Pancreas (tissue), 10 donors: Measurements from ENCODE around the gene TSPAN7. TPM values are rescaled to one million over a fixed set of nuclear protein-coding genes. Genes with fewer than 3 reads are reported as not detected.

Source experiments
- ATAC-seq, 4 donors: fragments of 200-7000 bp; cut with Tn5 transposase; one replicate each; pipeline versions ENCODE4 v1.8.0 to v1.9.1; 2020; ENCODE audit warnings: mild to moderate bottlenecking in 4 of 4, moderate library complexity in 4 of 4
- DNase-seq, 6 donors: peaks; one replicate each; pipeline ENCODE4 v3.0.0-alpha.2; 2020
- FAIRE-seq: peaks from 2 replicates; lab custom pipeline; 2012; peaks lifted over from hg19 to GRCh38; lab: Jason Lieb, UNC
- H3K27ac ChIP-seq, 4 donors: fragments of 200-600 bp; sonication (generic); 1 replicate in 3 of 4; 2 replicates in 1 of 4; pipeline versions ENCODE4 v1.5.0 to v1.8.0; 2020
- H3K27me3 ChIP-seq, 4 donors: fragments of 200-600 bp; one replicate each; pipeline ENCODE4 v1.8.0; 2021
- H3K36me3 ChIP-seq, 3 donors: fragments of 200-600 bp; sonication (generic) in 1 of 3; one replicate each; pipeline versions ENCODE4 v1.5.0 to v1.8.0; 2020 to 2021
- H3K4me1 ChIP-seq, 3 donors: fragments of 200-600 bp; one replicate each; pipeline ENCODE4 v1.8.0; 2021
- H3K4me3 ChIP-seq, 4 donors: fragments of 200-600 bp; sonication (generic) in 2 of 4; one replicate each; pipeline versions ENCODE4 v1.5.0 to v1.8.0; 2020 to 2021
- H3K9me3 ChIP-seq, 4 donors: fragments of 200-600 bp; one replicate each; pipeline ENCODE4 v1.8.0; 2021
- WGBS, 2 donors: extraction: QIAGEN DNeasy Blood & Tissue Kit; methylation state at CpG; one replicate each; pipeline ENCODE4 v1.1.7; 2013; 5-methylcytosine and 5-hydroxymethylcytosine counted together
- intact Hi-C, 3 donors: fragments of 100-400 bp; cut with DNase I; formaldehyde crosslinking; loops; one replicate each; pipeline versions ENCODE4 v1.11.1 to v1.14.2; 2022
- polyA plus RNA-seq, 2 donors: library from polyadenylated mRNA; stranded (reverse); fragments of 200-250 nt; gene quantifications; one replicate each; pipeline ENCODE4 v1.2.3, GENCODE V29; 2013
- total RNA-seq, 6 donors: library from RNA; stranded (reverse); fragmentation: NEBNext Ultra II Directional in 4 of 6; extraction: Animal tissue kit (Norgen Biotek cat#: 25700) in 4 of 6; gene quantifications; one replicate each; pipeline versions ENCODE4 v1.2.1 to v1.2.4, GENCODE V29; 2021 to 2023
- TF ChIP-seq, protein P1 (sequence below), 4 donors: fragments of 200-600 bp; sonication (generic) in 3 of 4; IDR thresholded peaks; one replicate each; pipeline versions ENCODE4 v1.5.0 to v1.8.0; 2021; ENCODE audit warnings: antibody characterized with exemption in 4 of 4
- donor health status: healthy with polysubstance abuse.
- donor health status: DM: no; HTN: no; CAD: no; lungs with moderate emphysema.
- donor health status: DM: no; HTN: no; CAD: no.
- donor health status: control.
- donor health status: control.
- donor health status: Bipolar disorder and iron deficiency.
- donor health status: DM: yes; HTN: yes; CAD: no.
- donor health status: DM: no; HTN: no; CAD: no.
- donor health status: DM: no; HTN: no; CAD: no.
- donor health status: DM: yes; HTN: yes; CAD: no.

Gene TSPAN7
- total and polyA plus RNA-seq, 8 donors = 5.3 to 68.1 (median 12.7) TPM

DNA sequence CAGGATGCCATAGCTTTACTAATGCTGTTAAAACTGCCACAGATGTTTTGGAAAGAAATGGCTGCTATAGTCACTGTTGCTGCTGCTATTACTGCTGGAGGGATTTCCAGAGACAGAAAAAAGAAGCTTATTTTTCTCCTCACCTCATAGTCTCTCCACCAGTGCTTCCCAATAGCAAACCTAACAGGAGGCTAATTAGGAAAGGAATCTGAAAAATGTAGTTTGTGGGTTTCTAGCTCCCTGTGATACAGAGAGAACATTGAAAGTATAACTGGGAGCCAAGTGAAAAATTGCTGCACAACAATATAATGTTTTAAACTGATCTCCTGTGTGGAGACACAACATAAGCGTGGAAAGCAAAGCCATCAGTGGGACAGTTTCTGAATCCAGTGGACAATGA, 8.6 kb upstream of the TSPAN7 start:
- Histone ChIP-seq H3K9me3 (no peaks in the 10 kb centered on the region), H3K4me1 (no peaks in the 10 kb centered on the region), H3K27me3 (peaks cover 0 to 9% (median 0%) of the 10 kb centered on the region in 4 donors), H3K27ac (no peak overlapping the region), H3K4me3 (no peak overlapping the region), H3K36me3 (no peaks in the 10 kb centered on the region)
- intact Hi-C loops = no loop called here
- FAIRE-seq = no peak
- ATAC-seq = no peak
- no peak for DNase-seq
- WGBS, 2 donors = 62 to 74% methylated on average over 1 of the region's 1 CpG
- TF ChIP-seq, protein P1, sequence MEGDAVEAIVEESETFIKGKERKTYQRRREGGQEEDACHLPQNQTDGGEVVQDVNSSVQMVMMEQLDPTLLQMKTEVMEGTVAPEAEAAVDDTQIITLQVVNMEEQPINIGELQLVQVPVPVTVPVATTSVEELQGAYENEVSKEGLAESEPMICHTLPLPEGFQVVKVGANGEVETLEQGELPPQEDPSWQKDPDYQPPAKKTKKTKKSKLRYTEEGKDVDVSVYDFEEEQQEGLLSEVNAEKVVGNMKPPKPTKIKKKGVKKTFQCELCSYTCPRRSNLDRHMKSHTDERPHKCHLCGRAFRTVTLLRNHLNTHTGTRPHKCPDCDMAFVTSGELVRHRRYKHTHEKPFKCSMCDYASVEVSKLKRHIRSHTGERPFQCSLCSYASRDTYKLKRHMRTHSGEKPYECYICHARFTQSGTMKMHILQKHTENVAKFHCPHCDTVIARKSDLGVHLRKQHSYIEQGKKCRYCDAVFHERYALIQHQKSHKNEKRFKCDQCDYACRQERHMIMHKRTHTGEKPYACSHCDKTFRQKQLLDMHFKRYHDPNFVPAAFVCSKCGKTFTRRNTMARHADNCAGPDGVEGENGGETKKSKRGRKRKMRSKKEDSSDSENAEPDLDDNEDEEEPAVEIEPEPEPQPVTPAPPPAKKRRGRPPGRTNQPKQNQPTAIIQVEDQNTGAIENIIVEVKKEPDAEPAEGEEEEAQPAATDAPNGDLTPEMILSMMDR (IDR thresholded peaks at IDR 0.05) = no peak

DNA sequence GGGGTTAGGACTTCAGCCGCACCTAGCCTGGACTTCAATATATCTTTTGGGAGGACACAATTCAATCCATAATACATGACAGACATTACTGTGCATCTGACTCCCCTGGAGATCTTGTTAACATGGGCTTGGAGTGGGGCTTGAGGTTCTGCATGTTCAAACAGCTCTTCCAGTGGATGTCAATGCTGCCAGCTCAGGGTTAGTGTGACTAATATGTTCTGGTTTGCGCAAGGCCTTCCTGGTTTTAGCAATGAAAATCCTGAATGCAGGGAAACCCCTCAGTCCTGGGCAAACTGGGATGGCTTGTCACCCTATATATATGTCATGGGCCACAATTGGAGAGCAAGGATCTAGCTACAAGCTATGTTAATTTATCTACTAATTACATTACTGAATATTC, 2.7 kb upstream of the TSPAN7 start:
- WGBS, 2 donors = 89 to 95% methylated on average over 2 of the region's 2 CpGs
- ATAC-seq (no peak), DNase-seq (no peak), FAIRE-seq (no peak)
- intact Hi-C loops = no loop called here
- peaks cover 0 to under 1% (median 0%) of the 10 kb centered on the region in 4 donors for H3K27me3 ChIP-seq
- H3K36me3 ChIP-seq = no peaks in the 10 kb centered on the region
- TF ChIP-seq, protein P1 (IDR thresholded peaks at IDR 0.05) = no peak
- H3K4me1 ChIP-seq = no peaks in the 10 kb centered on the region
- no peak overlapping the region for H3K27ac ChIP-seq
- no peak overlapping the region for H3K4me3 ChIP-seq
- no peaks in the 10 kb centered on the region for H3K9me3 ChIP-seq

DNA sequence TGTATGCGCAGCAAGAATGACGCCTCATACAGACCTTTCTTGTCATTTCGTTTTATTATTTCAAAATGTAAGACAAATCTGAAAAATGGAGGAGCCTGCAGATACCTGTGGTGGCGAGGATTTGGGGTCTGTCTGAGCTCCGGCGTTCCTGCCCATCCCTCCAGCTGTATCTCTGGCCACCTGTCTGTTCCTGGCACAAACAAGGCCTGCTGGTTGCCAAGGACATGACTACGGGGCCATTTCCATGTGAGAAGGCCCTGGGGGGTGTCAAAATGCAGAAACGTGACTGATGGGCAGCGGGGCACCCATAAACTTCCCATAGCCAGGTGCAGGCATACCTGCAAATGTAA, 591 bp upstream of the TSPAN7 start:
- Histone ChIP-seq H3K36me3 (no peaks in the 10 kb centered on the region), H3K4me1 (no peaks in the 10 kb centered on the region), H3K27ac (no peak overlapping the region), H3K4me3 (peak overlapping the region in 3 of 4 donors; percentile 5 to 47 (median 37)), H3K27me3 (peaks cover 0 to 8% (median 0%) of the 10 kb centered on the region in 4 donors), H3K9me3 (no peaks in the 10 kb centered on the region)
- no peak for ATAC-seq
- WGBS, 2 donors = 30 to 46% methylated on average over 9 of the region's 9 CpGs
- TF ChIP-seq, protein P1 (IDR thresholded peaks at IDR 0.05) = no peak
- no peak for FAIRE-seq
- intact Hi-C loops = no loop called here
- DNase-seq = peak in 2 of 6 donors; percentile 15 to 29

DNA sequence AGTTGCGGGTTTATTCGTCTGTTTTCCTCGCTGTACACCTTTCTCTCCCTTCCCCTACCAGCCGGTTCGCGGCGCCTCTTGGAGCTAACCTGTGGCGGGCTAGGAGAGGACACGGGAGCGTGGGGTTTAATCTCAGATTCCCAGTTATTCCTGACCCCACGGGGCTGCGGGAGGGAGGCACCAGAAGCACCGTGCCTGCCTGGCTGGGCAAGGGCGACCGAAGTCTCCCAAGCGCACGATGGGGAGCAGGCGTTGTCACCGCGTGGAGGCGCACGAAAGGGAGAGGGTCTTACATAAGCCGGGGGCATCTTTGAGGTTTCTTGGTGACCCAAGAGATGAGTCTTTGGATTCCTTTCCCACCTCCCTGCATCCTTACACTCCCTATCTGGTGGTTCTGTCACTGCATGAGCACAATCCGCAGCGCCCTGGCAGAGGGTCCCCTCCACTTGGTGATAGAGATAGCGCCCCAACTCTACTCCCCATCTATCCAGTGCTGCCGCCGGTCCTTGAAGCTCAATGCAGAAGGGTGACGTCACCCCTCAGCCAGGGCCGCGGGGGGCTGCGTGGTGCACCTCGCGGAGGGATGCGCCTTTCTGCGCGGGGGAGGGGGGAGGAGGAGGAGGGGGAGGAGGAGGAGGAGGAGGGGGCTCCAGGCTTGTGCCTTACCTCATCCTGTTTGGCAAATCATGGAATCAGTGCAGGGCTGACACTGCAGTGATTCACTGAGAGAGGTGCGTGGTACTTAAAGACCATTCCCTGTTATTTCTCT, 793 bp downstream of the TSPAN7 start:
- Histone ChIP-seq H3K9me3 (no peaks in the 10 kb centered on the region), H3K4me3 (peak overlapping the region; percentile 15 to 47 (median 28)), H3K27me3 (peaks cover 0 to 8% (median 0%) of the 10 kb centered on the region in 4 donors), H3K27ac (no peak overlapping the region), H3K36me3 (no peaks in the 10 kb centered on the region), H3K4me1 (no peaks in the 10 kb centered on the region)
- peak; percentile 35 to 58 (median 48) for ATAC-seq
- TF ChIP-seq, protein P1 (IDR thresholded peaks at IDR 0.05) = no peak
- DNase-seq = peak; percentile 7 to 68 (median 34)
- FAIRE-seq = no peak
- intact Hi-C loops = no loop called here
- 1 to 41% methylated on average over 35 to 38 of the region's 38 CpGs for whole genome bisulfite sequencing, 2 donors

DNA sequence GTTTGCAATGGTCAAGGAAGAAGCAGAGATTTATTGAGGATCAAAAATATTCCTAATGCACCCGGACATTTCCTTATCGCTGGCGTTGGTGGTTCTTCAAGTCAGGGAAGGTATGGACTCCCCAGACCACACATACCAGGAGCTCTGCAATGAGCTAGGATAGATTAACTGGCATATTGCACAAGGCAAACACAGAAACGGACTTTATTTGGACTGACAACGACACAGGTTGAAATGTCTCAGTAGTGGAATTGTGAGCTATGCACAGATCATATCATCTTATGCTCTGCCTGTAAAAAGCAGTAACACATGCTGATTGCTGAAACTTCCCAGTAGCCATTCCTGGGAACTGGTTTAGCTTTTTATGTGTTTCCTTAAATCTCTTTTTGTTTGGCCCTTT, 1.7 kb downstream of the TSPAN7 start:
- no peak for FAIRE-seq
- WGBS, 2 donors = 5 to 34% methylated on average over 5 of the region's 5 CpGs
- Histone ChIP-seq H3K4me1 (no peaks in the 10 kb centered on the region), H3K27me3 (peaks cover 0 to 8% (median 0%) of the 10 kb centered on the region in 4 donors), H3K9me3 (no peaks in the 10 kb centered on the region), H3K36me3 (no peaks in the 10 kb centered on the region), H3K27ac (no peak overlapping the region), H3K4me3 (peak overlapping the region in 2 of 4 donors; percentile 8 to 47)
- TF ChIP-seq, protein P1 (IDR thresholded peaks at IDR 0.05) = no peak
- no peak for DNase-seq
- ATAC-seq = no peak
- intact Hi-C loops = no loop called here
